PC-9 (cell line): ENCODE data around the gene TNIK.

Experiments
- CTCF ChIP-seq: fragments of 200-600 bp; sonication (generic); conservative IDR thresholded peaks from 2 replicates; pipeline ENCODE4 v1.6.1; 2017; ENCODE audit warnings: mixed run types, antibody characterized with exemption, mild to moderate bottlenecking, moderate library complexity
- EZH2 ChIP-seq: fragments of 200-600 bp; sonication (generic); IDR thresholded peaks from 2 replicates; pipeline ENCODE4 v1.8.0; 2017; ENCODE audit warnings: antibody characterized with exemption, low read depth

DNA sequence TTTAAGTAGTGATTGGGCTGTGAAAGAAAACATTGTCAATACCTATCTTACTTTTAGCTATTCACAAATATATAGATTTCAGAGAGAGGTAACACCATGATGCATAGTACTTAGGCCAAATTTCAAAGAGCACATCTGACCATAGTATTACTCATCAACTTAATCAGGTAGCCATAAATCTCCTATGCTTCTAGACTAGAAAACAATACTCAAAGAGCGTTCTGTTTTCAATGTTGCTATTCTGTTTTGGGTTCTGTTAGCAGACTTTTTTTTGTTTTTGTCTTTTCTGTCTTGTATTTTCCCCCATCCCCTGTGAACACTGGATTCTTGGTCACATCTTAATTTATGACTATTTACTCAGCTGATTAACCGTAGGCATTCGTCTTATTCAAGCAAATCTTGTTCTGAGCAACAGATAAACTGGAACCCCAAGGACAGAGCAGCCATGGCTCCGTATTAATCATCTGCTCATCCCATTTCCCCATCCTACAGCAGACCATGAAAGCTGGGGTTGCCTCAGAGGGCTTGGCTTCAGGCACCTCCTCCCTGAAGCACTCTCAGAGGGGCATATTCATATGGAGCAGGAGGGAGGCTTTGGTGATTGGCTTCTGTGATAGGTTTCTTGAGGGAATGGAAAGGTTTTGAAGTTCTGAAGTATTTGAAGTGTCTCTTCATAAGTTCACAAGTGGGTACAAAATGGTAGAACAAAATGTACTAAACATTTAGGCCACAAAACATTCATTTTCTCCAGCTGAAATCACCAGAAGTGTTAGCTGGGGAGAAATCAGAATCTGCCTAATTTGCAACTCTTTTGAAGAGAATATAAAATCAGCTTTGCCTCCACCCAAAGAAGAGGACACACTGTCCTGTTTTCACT, 105.3 kb downstream of the TNIK start:
- TF ChIP-seq EZH2 = no peak
- TF ChIP-seq CTCF = no peak
